B cell (primary cell): ENCODE measurements around the gene FCSK. TPM values are rescaled to one million over a fixed set of nuclear protein-coding genes. Genes with fewer than 3 reads are reported as not detected.

Experiments
- ATAC-seq: fragments of 200-7000 bp; cut with Tn5 transposase; one replicate; pipeline ENCODE4 v1.10.0; 2021; ENCODE audit warnings: low read depth, mild to moderate bottlenecking, moderate number of reproducible peaks, moderate library complexity
- CTCF ChIA-PET: fragments of 350-600 bp; sonication (Branson Sonifier 250); formaldehyde crosslinking; loops from one replicate; lab custom pipeline; 2021; ENCODE audit warnings: antibody characterized with exemption, inconsistent platforms; lab: Charles Lee
- POLR2A ChIA-PET: fragments of 350-600 bp; sonication (Branson Sonifier 250); formaldehyde crosslinking; loops from one replicate; lab custom pipeline; 2021; ENCODE audit warnings: antibody characterized with exemption; lab: Charles Lee
- DNase-seq: peaks from one replicate; pipeline ENCODE4 v3.0.0; 2013
- H2AFZ ChIP-seq: 2 replicates; pipeline ENCODE4 v1.6.1; 2012; ENCODE audit warnings: mild to moderate bottlenecking, low read depth, low read length; ENCODE audit not compliant: insufficient read depth, poor library complexity, severe bottlenecking
- H3K27ac ChIP-seq, 2 donors: 1 replicate in 1 of 2; 2 replicates in 1 of 2; pipeline ENCODE4 v1.5.1; 2012 to 2013; ENCODE audit warnings: low read length in 2 of 2, mild to moderate bottlenecking in 2 of 2, moderate library complexity in 1 of 2
- H3K27me3 ChIP-seq, 4 experiments: fragments of 200-600 bp in 1 of 4; sonication (generic) in 1 of 4; replicated peaks in 1 of 4; 1 replicate in 2 of 4; 2 replicates in 2 of 4; pipeline versions ENCODE4 v1.6.1 to v1.7.0; 2013 to 2016; ENCODE audit warnings: low read length in 3 of 4, mild to moderate bottlenecking in 2 of 4, mixed read lengths in 1 of 4, moderate library complexity in 1 of 4; ENCODE audit not compliant: insufficient read depth in 4 of 4, control insufficient read depth in 3 of 4; ENCODE audit errors: control extremely low read depth in 1 of 4
- H3K36me3 ChIP-seq, 2 experiments: replicated peaks in 1 of 2; 1 replicate in 1 of 2; 2 replicates in 1 of 2; pipeline versions ENCODE4 v1.6.1 to v1.7.1; 2013; ENCODE audit warnings: low read length in 1 of 2; ENCODE audit not compliant: insufficient read depth in 2 of 2, control insufficient read depth in 1 of 2; ENCODE audit errors: control extremely low read depth in 1 of 2, extremely low read depth in 1 of 2
- H3K4me1 ChIP-seq, 2 donors: fragments of 200-600 bp in 1 of 2; sonication (generic) in 1 of 2; 1 replicate in 1 of 2; 2 replicates in 1 of 2; pipeline versions ENCODE4 v1.5.1 to v1.6.1; 2013 to 2017; ENCODE audit warnings: low read length in 2 of 2; ENCODE audit not compliant: control insufficient read depth in 2 of 2, insufficient read depth in 2 of 2
- H3K4me2 ChIP-seq: replicated peaks from 2 replicates; pipeline ENCODE3; 2012; ENCODE audit warnings: mild to moderate bottlenecking, low read depth, low read length; ENCODE audit not compliant: poor library complexity, severe bottlenecking
- H3K4me3 ChIP-seq, 5 experiments: fragments of 200-600 bp in 1 of 5; sonication (generic) in 1 of 5; 1 replicate in 3 of 5; 2 replicates in 2 of 5; pipeline versions ENCODE4 v1.5.1 to v1.7.0; 2011 to 2016; ENCODE audit warnings: low read length in 4 of 5, mild to moderate bottlenecking in 4 of 5, low read depth in 2 of 5, control low read depth in 1 of 5, moderate library complexity in 1 of 5; ENCODE audit not compliant: insufficient read depth in 1 of 5; ENCODE audit errors: control extremely low read depth in 1 of 5, extremely low read depth in 1 of 5
- H3K79me2 ChIP-seq: fragments of 200-600 bp; sonication (generic); one replicate; pipeline ENCODE4 v1.6.0; 2016; ENCODE audit warnings: low read length; ENCODE audit not compliant: control insufficient read depth, insufficient read depth
- H3K9ac ChIP-seq: fragments of 200-600 bp; sonication (generic); 2 replicates; pipeline ENCODE4 v1.6.1; 2017; ENCODE audit warnings: mild to moderate bottlenecking, low read length, moderate library complexity
- H3K9me3 ChIP-seq, 3 donors: one replicate each; pipeline versions ENCODE4 v1.6.1 to v1.7.1; 2013; ENCODE audit warnings: low read length in 2 of 3; ENCODE audit not compliant: control insufficient read depth in 2 of 3, insufficient read depth in 1 of 3; ENCODE audit errors: control extremely low read depth in 1 of 3
- H4K20me1 ChIP-seq: 2 replicates; pipeline ENCODE4 v1.6.0; 2012; ENCODE audit warnings: mild to moderate bottlenecking, low read length; ENCODE audit not compliant: insufficient read depth, control insufficient read depth, poor library complexity, severe bottlenecking
- H3K27ac Mint-ChIP-seq: one replicate; pipeline ENCODE4 v1.8.0; 2021; ENCODE audit warnings: mixed read lengths
- H3K27me3 Mint-ChIP-seq: one replicate; pipeline ENCODE4 v1.8.0; 2021; ENCODE audit warnings: mixed read lengths
- H3K4me1 Mint-ChIP-seq: one replicate; pipeline ENCODE4 v1.8.0; 2021; ENCODE audit warnings: mixed read lengths
- H3K4me3 Mint-ChIP-seq: one replicate; pipeline ENCODE4 v1.8.0; 2021; ENCODE audit warnings: mixed read lengths
- H3K9me3 Mint-ChIP-seq: one replicate; pipeline ENCODE4 v1.8.0; 2022; ENCODE audit warnings: mixed read lengths; ENCODE audit not compliant: insufficient read depth
- EZH2 ChIP-seq: IDR thresholded peaks from 2 replicates; pipeline ENCODE4 v1.6.1; 2012; ENCODE audit warnings: borderline replicate concordance, low read depth, mild to moderate bottlenecking, moderate library complexity, low read length; ENCODE audit not compliant: insufficient read depth, poor library complexity, severe bottlenecking
- WGBS: methylation state at CpG from one replicate; pipeline ENCODE4 v1.1.5; 2013; ENCODE audit warnings: missing lambda C conversion rate; ENCODE audit not compliant: insufficient coverage; 5-methylcytosine and 5-hydroxymethylcytosine counted together
- intact Hi-C: fragments of 100-400 bp; cut with micrococcal nuclease; formaldehyde crosslinking; loops from one replicate; pipeline ENCODE4 v1.10.0; 2022
- polyA plus RNA-seq: library from polyadenylated mRNA; depleted of rRNA; stranded (reverse); fragments of >200 nt; gene quantifications from 2 replicates; pipeline ENCODE4 v1.2.3, GENCODE V29; 2012
- total RNA-seq, 2 donors: library from RNA; stranded (reverse); fragments of 120-200 nt in 1 of 2; gene quantifications; 1 replicate in 1 of 2; 2 replicates in 1 of 2; pipeline versions ENCODE4 v1.2.3 to v1.2.4, GENCODE V29; 2013 to 2022
- TF ChIP-seq, protein P1 (sequence below): fragments of 200-600 bp; IDR thresholded peaks from one replicate; pipeline ENCODE4 v1.8.0; 2022; ENCODE audit warnings: antibody characterized with exemption, mild to moderate bottlenecking

The FCSK gene
- total and polyA plus RNA-seq, 2 donors (not counting 1 experiment from before 2014, with no cell fraction given), result 19.4 to 24.8 TPM

DNA sequence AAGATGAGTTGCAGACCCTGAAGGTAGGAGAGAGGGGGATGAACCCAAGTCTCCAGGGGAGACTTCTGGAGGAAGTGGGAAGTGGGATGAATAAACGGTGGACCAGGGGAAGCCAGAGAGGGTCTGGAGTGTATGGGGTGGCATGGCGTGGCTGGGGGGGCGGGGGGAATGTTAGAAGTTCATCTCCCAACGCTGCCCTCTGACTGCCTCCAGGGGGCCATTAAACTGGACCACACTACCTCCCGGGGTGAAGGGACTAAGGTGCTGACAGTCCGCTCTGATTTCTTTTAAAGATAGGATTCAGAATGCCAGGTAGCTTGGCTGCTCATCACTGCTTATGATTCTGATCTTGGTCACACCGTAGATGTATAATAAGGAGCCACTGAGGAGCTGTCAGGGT lies 36.7 kb upstream of the FCSK start:
- ChIA-PET POLR2A (interaction anchor here (1.4 to 2.3 kb wide), 3 partner anchors 11 to 37 kb away, joined by 3 to 16 read pairs (median 6); no protein-coding TSS in a partner anchor), CTCF (interaction anchor here (0.7 to 1.7 kb wide), 7 partner anchors 8 to 48 kb away, joined by 3 to 8 read pairs (median 4); no protein-coding TSS in a partner anchor)
- H3K9ac ChIP-seq, result no peak overlapping the region
- no peaks in the 10 kb centered on the region for H3K27me3 ChIP-seq
- H3K4me1 ChIP-seq, result peaks cover 40 to 44% of the 10 kb centered on the region in 2 donors
- no peaks in the 10 kb centered on the region for H3K27me3 Mint-ChIP-seq
- ATAC-seq (no peak), DNase-seq (no peak)
- H3K4me3 Mint-ChIP-seq, result peak overlapping the region; percentile 71
- 77% methylated on average over 4 of the region's 7 CpGs for WGBS
- H3K27ac ChIP-seq, result peak overlapping the region in 1 of 2 donors; percentile 54
- H3K4me2 ChIP-seq, result peak overlapping the region; percentile 53
- H3K79me2 ChIP-seq, result peaks cover 87% of the 10 kb centered on the region
- H2AFZ ChIP-seq, result no peak overlapping the region
- peak overlapping the region; percentile 71 for H3K27ac Mint-ChIP-seq
- H3K4me1 Mint-ChIP-seq, result peaks cover 64% of the 10 kb centered on the region
- H3K9me3 ChIP-seq, result no peaks in the 10 kb centered on the region
- H3K4me3 ChIP-seq, result no peak overlapping the region
- no peaks in the 10 kb centered on the region for H3K36me3 ChIP-seq
- intact Hi-C loops, result loop anchor here (1.0 to 2.0 kb wide), 2 partner anchors 13 to 21 kb away; partner anchors contain the start of gene ST3GAL2
- H3K9me3 Mint-ChIP-seq, result no peaks in the 10 kb centered on the region
- TF ChIP-seq, protein P1, sequence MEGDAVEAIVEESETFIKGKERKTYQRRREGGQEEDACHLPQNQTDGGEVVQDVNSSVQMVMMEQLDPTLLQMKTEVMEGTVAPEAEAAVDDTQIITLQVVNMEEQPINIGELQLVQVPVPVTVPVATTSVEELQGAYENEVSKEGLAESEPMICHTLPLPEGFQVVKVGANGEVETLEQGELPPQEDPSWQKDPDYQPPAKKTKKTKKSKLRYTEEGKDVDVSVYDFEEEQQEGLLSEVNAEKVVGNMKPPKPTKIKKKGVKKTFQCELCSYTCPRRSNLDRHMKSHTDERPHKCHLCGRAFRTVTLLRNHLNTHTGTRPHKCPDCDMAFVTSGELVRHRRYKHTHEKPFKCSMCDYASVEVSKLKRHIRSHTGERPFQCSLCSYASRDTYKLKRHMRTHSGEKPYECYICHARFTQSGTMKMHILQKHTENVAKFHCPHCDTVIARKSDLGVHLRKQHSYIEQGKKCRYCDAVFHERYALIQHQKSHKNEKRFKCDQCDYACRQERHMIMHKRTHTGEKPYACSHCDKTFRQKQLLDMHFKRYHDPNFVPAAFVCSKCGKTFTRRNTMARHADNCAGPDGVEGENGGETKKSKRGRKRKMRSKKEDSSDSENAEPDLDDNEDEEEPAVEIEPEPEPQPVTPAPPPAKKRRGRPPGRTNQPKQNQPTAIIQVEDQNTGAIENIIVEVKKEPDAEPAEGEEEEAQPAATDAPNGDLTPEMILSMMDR, result no peak
- TF ChIP-seq EZH2, result no peak
- H4K20me1 ChIP-seq, result peaks cover 65% of the 10 kb centered on the region

DNA sequence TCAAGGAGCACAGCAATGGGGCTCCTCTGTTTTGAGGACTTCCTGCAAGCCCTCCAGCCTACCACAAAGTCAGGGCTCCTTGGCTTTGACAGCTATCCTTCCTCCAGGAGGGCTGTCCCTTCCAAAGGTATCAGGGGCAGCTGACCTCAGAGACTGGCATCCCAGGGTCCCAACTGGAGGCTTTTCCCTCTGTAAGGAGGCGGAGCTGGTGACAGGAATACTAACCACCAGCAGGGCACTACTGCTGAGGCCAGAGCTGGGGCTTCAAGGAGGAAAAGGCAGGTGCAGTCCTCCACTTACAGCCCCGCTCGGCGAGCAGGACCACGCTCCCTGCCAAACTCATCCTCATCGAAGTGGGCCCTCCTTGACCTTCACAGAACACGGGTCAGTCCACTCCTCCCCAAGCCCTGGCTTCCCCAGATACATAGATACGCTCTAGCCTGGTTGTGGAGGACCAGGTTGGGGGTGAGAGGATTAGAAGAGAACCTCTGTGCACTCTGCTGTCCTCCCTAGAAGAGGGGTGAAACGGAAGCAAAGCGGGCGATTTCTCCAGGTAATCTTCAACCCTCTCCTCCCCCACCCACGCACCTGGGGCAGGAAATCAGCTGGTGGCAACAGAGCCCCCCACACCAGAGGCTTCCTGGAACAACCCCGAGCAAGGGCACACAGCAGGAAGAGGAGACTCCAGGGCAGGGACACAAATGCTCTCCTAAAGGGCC lies 36.0 kb upstream of the FCSK start:
- TF ChIP-seq EZH2, result no peak
- TF ChIP-seq, protein P1, result no peak
- DNase-seq (no peak), ATAC-seq (no peak)
- Histone ChIP-seq H3K4me3 (no peak overlapping the region), H3K9me3 (no peaks in the 10 kb centered on the region), H3K4me2 (peak overlapping the region; percentile 53), H3K9ac (no peak overlapping the region), H3K27me3 (no peaks in the 10 kb centered on the region), H3K36me3 (no peaks in the 10 kb centered on the region), H2AFZ (no peak overlapping the region), H3K4me1 (peaks cover 40 to 44% of the 10 kb centered on the region in 2 donors), H3K79me2 (peaks cover 88% of the 10 kb centered on the region), H4K20me1 (peaks cover 59% of the 10 kb centered on the region), H3K27ac (peak overlapping the region in 1 of 2 donors; percentile 49)
- no peaks in the 10 kb centered on the region for H3K27me3 Mint-ChIP-seq
- 56% methylated on average over 2 of the region's 13 CpGs for WGBS
- H3K9me3 Mint-ChIP-seq, result no peaks in the 10 kb centered on the region
- peak overlapping the region; percentile 45 for H3K4me3 Mint-ChIP-seq
- POLR2A ChIA-PET, result interaction anchor here (1.2 to 2.3 kb wide), 2 partner anchors 11 to 14 kb away, joined by 4 to 16 read pairs; no protein-coding TSS in a partner anchor
- H3K4me1 Mint-ChIP-seq, result peaks cover 67% of the 10 kb centered on the region
- CTCF ChIA-PET, result interaction anchor here (0.7 to 1.7 kb wide), 9 partner anchors 10 to 53 kb away, joined by 3 to 5 read pairs (median 4); no protein-coding TSS in a partner anchor
- intact Hi-C loops, result no loop called here
- peak overlapping the region; percentile 71 for H3K27ac Mint-ChIP-seq
